ENCODE data around the gene DHX38. TPM values are rescaled to one million over a fixed set of nuclear protein-coding genes. Genes with fewer than 3 reads are reported as not detected.

Gene DHX38
- total and polyA plus RNA-seq, 2 of the 13 experiments (the other 11 are each of a cell fraction or from before 2014, with no cell fraction given), result 54.4 to 85.9 TPM

DNA sequence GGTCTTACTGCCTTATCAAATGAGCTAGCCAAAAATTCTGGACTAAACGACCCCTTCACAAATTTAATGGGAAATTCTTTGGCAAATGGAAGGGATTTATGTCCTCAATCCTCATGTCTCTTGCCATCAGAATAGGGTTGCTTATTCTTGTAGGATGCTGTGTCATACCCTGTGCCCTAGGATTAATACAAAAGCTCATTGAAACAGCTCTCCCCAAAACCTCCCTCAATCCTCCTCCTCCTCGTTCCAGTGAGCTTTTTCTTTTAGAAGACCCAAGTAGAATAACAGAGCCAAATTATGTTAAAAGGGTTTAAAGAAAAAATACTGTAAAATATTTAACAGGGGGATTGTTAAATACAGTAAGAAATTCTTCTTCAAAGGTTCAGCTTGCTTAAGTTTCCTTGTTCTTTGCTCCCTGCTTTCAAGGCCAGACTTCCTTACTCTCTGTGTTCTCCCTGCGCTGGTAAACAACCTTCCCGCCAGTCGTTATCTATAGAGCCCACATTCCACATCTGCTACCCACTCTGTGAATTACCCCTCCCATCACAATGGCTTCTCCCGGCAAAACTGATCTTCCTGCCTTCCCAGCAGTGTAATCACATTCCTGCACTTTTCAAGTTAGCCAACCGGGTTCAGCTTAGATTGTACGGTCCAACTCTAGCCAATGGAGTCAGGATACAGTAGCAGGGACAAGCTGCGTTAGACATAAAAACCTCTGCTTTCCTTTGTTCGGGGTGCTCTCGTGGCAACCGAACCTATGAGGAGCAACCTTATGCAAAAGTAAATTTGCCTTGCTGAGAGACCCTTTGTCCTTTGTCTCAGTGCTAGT, 20.9 kb upstream of the DHX38 start (continued):
- TF ChIP-seq YY1 (IDR thresholded peaks at IDR 0.05; ENCODE audit: insufficient read depth, insufficient replicate concordance, low read depth, low read length), result peak; percentile 82
- TF ChIP-seq E2F1 (CRISPR knock-in tag; IDR thresholded peaks at IDR 0.05), result peak; percentile 95
- no peak for TF ChIP-seq ARHGAP35 (CRISPR knock-in tag; IDR thresholded peaks at IDR 0.05; ENCODE audit: borderline replicate concordance)
- TF ChIP-seq ZNF772 (CRISPR knock-in tag; IDR thresholded peaks at IDR 0.05), result no peak
- peak; percentile 89 for TF ChIP-seq MED1 (CRISPR knock-in tag; IDR thresholded peaks at IDR 0.05)
- peak; percentile 73 for TF ChIP-seq NFYB (CRISPR knock-in tag; IDR thresholded peaks at IDR 0.05)
- TF ChIP-seq, protein P1, sequence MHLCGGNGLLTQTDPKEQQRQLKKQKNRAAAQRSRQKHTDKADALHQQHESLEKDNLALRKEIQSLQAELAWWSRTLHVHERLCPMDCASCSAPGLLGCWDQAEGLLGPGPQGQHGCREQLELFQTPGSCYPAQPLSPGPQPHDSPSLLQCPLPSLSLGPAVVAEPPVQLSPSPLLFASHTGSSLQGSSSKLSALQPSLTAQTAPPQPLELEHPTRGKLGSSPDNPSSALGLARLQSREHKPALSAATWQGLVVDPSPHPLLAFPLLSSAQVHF (CRISPR knock-in tag; IDR thresholded peaks at IDR 0.05), result no peak
- TF ChIP-seq E2F5 (CRISPR knock-in tag; conservative IDR thresholded peaks at IDR 0.05), result peak; percentile 81
- 0 out of 2 replicates have a peak, but pooled peaks have one; percentile 46 for TF ChIP-seq SALL2 (CRISPR knock-in tag; IDR thresholded peaks at IDR 0.05)
- TF ChIP-seq ZNF629 (CRISPR knock-in tag; conservative IDR thresholded peaks at IDR 0.05), result peak; percentile 27; the same call in 1 of the 2 replicates
- TF ChIP-seq RARG (CRISPR knock-in tag; IDR thresholded peaks at IDR 0.05; ENCODE audit: low read depth), result no peak
- no peak for TF ChIP-seq ZFYVE20 (CRISPR knock-in tag; IDR thresholded peaks at IDR 0.05; ENCODE audit: borderline replicate concordance, low read depth)
- TF ChIP-seq TEAD3 (CRISPR knock-in tag; optimal IDR thresholded peaks at IDR 0.05; ENCODE audit: borderline replicate concordance), result peak; percentile 99
- peak; percentile 73; the same call in 1 of the 2 replicates for TF ChIP-seq LRRFIP1 (CRISPR knock-in tag; conservative IDR thresholded peaks at IDR 0.05)
- no peak for TF ChIP-seq AHR (CRISPR knock-in tag; IDR thresholded peaks at IDR 0.05)
- no peak for TF ChIP-seq PRMT3 (CRISPR knock-in tag; IDR thresholded peaks at IDR 0.05; ENCODE audit: borderline replicate concordance, low read depth)
- TF ChIP-seq HDAC2 (CRISPR knock-in tag; IDR thresholded peaks at IDR 0.05), result peak; percentile 76; the same call in 1 of the 2 replicates
- peak; percentile 92 for TF ChIP-seq ZMYM4 (CRISPR knock-in tag; IDR thresholded peaks at IDR 0.05)
- TF ChIP-seq MTA1 (CRISPR knock-in tag; IDR thresholded peaks at IDR 0.05; ENCODE audit: borderline replicate concordance), result no peak
- no peak for TF ChIP-seq CEBPB (IDR thresholded peaks at IDR 0.05; ENCODE audit: borderline replicate concordance, low read depth, low read length)
- no peak for TF ChIP-seq HNRNPH1 (optimal IDR thresholded peaks at IDR 0.05; ENCODE audit: low read depth, low read length)
- 0 out of 2 replicates have a peak, but pooled peaks have one; percentile 30 for TF ChIP-seq ZBTB43 (CRISPR knock-in tag; conservative IDR thresholded peaks at IDR 0.05)
- no peak for TF ChIP-seq NFE2L1 (CRISPR knock-in tag; IDR thresholded peaks at IDR 0.05; ENCODE audit: borderline replicate concordance)
